Measurements from ENCODE around the gene XKR3. TPM values are rescaled to one million over a fixed set of nuclear protein-coding genes. Genes with fewer than 3 reads are reported as not detected.

Gene XKR3
- total RNA-seq, 4 donors from 2014 or later = not detected

GRCh38 chr22:16845881-16846280 is 20.7 kb upstream of the XKR3 start:
- no peak overlapping the region for H3K27ac ChIP-seq
- no peaks in the 10 kb centered on the region for H3K27me3 ChIP-seq
- no peak for DNase-seq
- no peak for TF ChIP-seq CTCF (IDR thresholded peaks at IDR 0.05)
- TF ChIP-seq POLR2A (IDR thresholded peaks at IDR 0.05) = no peak
- no peaks in the 10 kb centered on the region for H3K36me3 ChIP-seq
- H3K4me1 ChIP-seq = no peaks in the 10 kb centered on the region
- no peak overlapping the region for H3K4me3 ChIP-seq
- peaks cover 0 to 4% (median 0%) of the 10 kb centered on the region in 4 donors for H3K9me3 ChIP-seq

GRCh38 chr22:16845465-16845864 is 20.3 kb upstream of the XKR3 start:
- H3K27ac ChIP-seq = no peak overlapping the region
- TF ChIP-seq CTCF (IDR thresholded peaks at IDR 0.05) (no peak), POLR2A (IDR thresholded peaks at IDR 0.05) (no peak)
- no peak for DNase-seq
- H3K4me1 ChIP-seq = no peaks in the 10 kb centered on the region
- H3K27me3 ChIP-seq = no peaks in the 10 kb centered on the region
- H3K4me3 ChIP-seq = no peak overlapping the region
- peaks cover 0 to 4% (median 0%) of the 10 kb centered on the region in 4 donors for H3K9me3 ChIP-seq
- H3K36me3 ChIP-seq = no peaks in the 10 kb centered on the region

GRCh38 chr22:16844529-16844928 is 19.3 kb upstream of the XKR3 start:
- Histone ChIP-seq H3K27ac (no peak overlapping the region), H3K9me3 (peaks cover 0 to 4% (median 0%) of the 10 kb centered on the region in 4 donors), H3K36me3 (no peaks in the 10 kb centered on the region), H3K4me3 (no peak overlapping the region), H3K27me3 (no peaks in the 10 kb centered on the region), H3K4me1 (no peaks in the 10 kb centered on the region)
- DNase-seq = no peak
- TF ChIP-seq CTCF (IDR thresholded peaks at IDR 0.05) (no peak), POLR2A (IDR thresholded peaks at IDR 0.05) (no peak)

- no peaks in the 10 kb centered on the region for H3K27me3 ChIP-seq
- H3K4me3 ChIP-seq = no peak overlapping the region
- no peak for TF ChIP-seq POLR2A (IDR thresholded peaks at IDR 0.05)
- TF ChIP-seq CTCF (IDR thresholded peaks at IDR 0.05) = no peak
- H3K9me3 ChIP-seq = no peaks in the 10 kb centered on the region
- DNase-seq = no peak
- H3K36me3 ChIP-seq = no peaks in the 10 kb centered on the region
- H3K27ac ChIP-seq = no peak overlapping the region
- no peaks in the 10 kb centered on the region for H3K4me1 ChIP-seq
Measured at GRCh38 chr22:16838073-16838472, 12.9 kb upstream of the XKR3 start.

GRCh38 chr22:16834971-16835370 is 9.8 kb upstream of the XKR3 start:
- Histone ChIP-seq H3K27me3 (no peaks in the 10 kb centered on the region), H3K27ac (no peak overlapping the region), H3K4me1 (no peaks in the 10 kb centered on the region), H3K9me3 (no peaks in the 10 kb centered on the region), H3K36me3 (no peaks in the 10 kb centered on the region), H3K4me3 (no peak overlapping the region)
- DNase-seq = no peak
- TF ChIP-seq CTCF (IDR thresholded peaks at IDR 0.05) (no peak), POLR2A (IDR thresholded peaks at IDR 0.05) (no peak)

- no peaks in the 10 kb centered on the region for H3K9me3 ChIP-seq
- no peaks in the 10 kb centered on the region for H3K27me3 ChIP-seq
- H3K4me3 ChIP-seq = no peak overlapping the region
- H3K36me3 ChIP-seq = no peaks in the 10 kb centered on the region
- no peak for DNase-seq
- no peak overlapping the region for H3K27ac ChIP-seq
- TF ChIP-seq CTCF (IDR thresholded peaks at IDR 0.05) (no peak), POLR2A (IDR thresholded peaks at IDR 0.05) (no peak)
- H3K4me1 ChIP-seq = no peaks in the 10 kb centered on the region
Measured at GRCh38 chr22:16831257-16831656, 6.0 kb upstream of the XKR3 start.

Measured in Peyer's patch (tissue), 4 donors.